H9 (cell line): ENCODE measurements around the gene ARMC10. TPM values are rescaled to one million over a fixed set of nuclear protein-coding genes. Genes with fewer than 3 reads are reported as not detected.
A peak's percentile ranks its signal among the peaks of the same experiment; 100 is the strongest.

ENCODE experiments used
- DNase-seq: peaks from one replicate; pipeline ENCODE4 v3.0.0-alpha.2; 2017
- H2AFZ ChIP-seq: one replicate; pipeline ENCODE4 v1.6.1; 2013; ENCODE audit warnings: mild to moderate bottlenecking, low read length, control low read depth, moderate library complexity
- H2AK5ac ChIP-seq: 2 replicates; pipeline ENCODE4 v1.6.1; 2013; ENCODE audit warnings: low read length, control low read depth, mixed read lengths; ENCODE audit not compliant: insufficient read length
- H2BK120ac ChIP-seq: one replicate; pipeline ENCODE4 v1.6.1; 2013; ENCODE audit warnings: low read depth, mild to moderate bottlenecking, low read length, control low read depth, inconsistent platforms; ENCODE audit not compliant: poor library complexity, severe bottlenecking
- H2BK12ac ChIP-seq: 2 replicates; pipeline ENCODE4 v1.6.1; 2013; ENCODE audit warnings: low read length, control low read depth, mixed read lengths, low read depth; ENCODE audit not compliant: insufficient read length
- H2BK15ac ChIP-seq: 2 replicates; pipeline ENCODE4 v1.6.1; 2013; ENCODE audit warnings: low read depth, low read length, control low read depth
- H2BK20ac ChIP-seq: one replicate; pipeline ENCODE4 v1.6.1; 2013; ENCODE audit warnings: low read depth, mild to moderate bottlenecking, low read length, control low read depth, inconsistent platforms; ENCODE audit not compliant: poor library complexity, severe bottlenecking
- H2BK5ac ChIP-seq: 2 replicates; pipeline ENCODE4 v1.6.1; 2013; ENCODE audit warnings: low read length, control low read depth, mixed read lengths; ENCODE audit not compliant: insufficient read length
- H3K14ac ChIP-seq: 2 replicates; pipeline ENCODE4 v1.6.1; 2013; ENCODE audit warnings: low read length, control low read depth; ENCODE audit not compliant: insufficient read depth
- H3K18ac ChIP-seq: 2 replicates; pipeline ENCODE4 v1.6.1; 2013; ENCODE audit warnings: low read depth, mild to moderate bottlenecking, mixed read lengths, low read length, control low read depth; ENCODE audit not compliant: insufficient read length
- H3K23ac ChIP-seq: 2 replicates; pipeline ENCODE4 v1.6.1; 2013; ENCODE audit warnings: low read length, control low read depth, mixed read lengths, low read depth; ENCODE audit not compliant: insufficient read length
- H3K23me2 ChIP-seq: 2 replicates; pipeline ENCODE4 v1.6.1; 2013; ENCODE audit warnings: low read depth, mild to moderate bottlenecking, mixed read lengths, low read length, control low read depth; ENCODE audit not compliant: insufficient read length, poor library complexity, severe bottlenecking
- H3K27ac ChIP-seq: 2 replicates; pipeline ENCODE4 v1.5.1; 2013; ENCODE audit warnings: low read length, control low read depth, mixed read lengths, low read depth; ENCODE audit not compliant: insufficient read length
- H3K27me3 ChIP-seq: 2 replicates; pipeline ENCODE4 v1.6.1; 2013; ENCODE audit warnings: low read length, control low read depth, inconsistent platforms; ENCODE audit not compliant: insufficient read depth
- H3K4ac ChIP-seq: 2 replicates; pipeline ENCODE4 v1.6.1; 2013; ENCODE audit warnings: low read depth, mild to moderate bottlenecking, control low read depth, inconsistent platforms, low read length, moderate library complexity
- H3K4me1 ChIP-seq: 2 replicates; pipeline ENCODE4 v1.6.1; 2013; ENCODE audit warnings: low read length, control low read depth, inconsistent platforms; ENCODE audit not compliant: insufficient read depth
- H3K4me2 ChIP-seq: 2 replicates; pipeline ENCODE4 v1.6.1; 2013; ENCODE audit warnings: low read length, control low read depth, mixed read lengths; ENCODE audit not compliant: insufficient read length, insufficient read depth
- H3K56ac ChIP-seq: 2 replicates; pipeline ENCODE4 v1.6.1; 2013; ENCODE audit warnings: low read depth, mild to moderate bottlenecking, mixed read lengths, low read length, control low read depth; ENCODE audit not compliant: insufficient read length
- H3K79me1 ChIP-seq: 2 replicates; pipeline ENCODE4 v1.6.1; 2013; ENCODE audit warnings: low read depth, mild to moderate bottlenecking, moderate library complexity, low read length, control low read depth, inconsistent platforms; ENCODE audit not compliant: insufficient read depth, poor library complexity, severe bottlenecking
- H3K79me2 ChIP-seq: 2 replicates; pipeline ENCODE4 v1.6.1; 2013; ENCODE audit warnings: low read length, control low read depth, inconsistent platforms; ENCODE audit not compliant: insufficient read depth
- H3K9ac ChIP-seq: 2 replicates; pipeline ENCODE4 v1.6.1; 2013; ENCODE audit warnings: low read length, control low read depth, mixed read lengths; ENCODE audit not compliant: insufficient read length; ENCODE audit errors: extremely low read depth
- H3K9me3 ChIP-seq: one replicate; pipeline ENCODE4 v1.6.1; 2013; ENCODE audit warnings: low read depth, low read length, inconsistent platforms; ENCODE audit not compliant: control insufficient read depth
- H3T11ph ChIP-seq: one replicate; pipeline ENCODE4 v1.6.1; 2013; ENCODE audit warnings: mild to moderate bottlenecking, low read length, control low read depth, inconsistent platforms
- H4K20me1 ChIP-seq: one replicate; pipeline ENCODE4 v1.6.1; 2013; ENCODE audit not compliant: control insufficient read depth, insufficient read length, insufficient read depth
- H4K5ac ChIP-seq: 2 replicates; pipeline ENCODE4 v1.6.1; 2013; ENCODE audit warnings: low read depth, mild to moderate bottlenecking, mixed read lengths, low read length, control low read depth; ENCODE audit not compliant: insufficient read length
- H4K8ac ChIP-seq: replicated peaks from 2 replicates; pipeline ENCODE4 v1.6.1; 2013; ENCODE audit warnings: low read length, control low read depth, mixed read lengths, low read depth; ENCODE audit not compliant: insufficient read length
- H4K91ac ChIP-seq: 2 replicates; pipeline ENCODE4 v1.6.1; 2013; ENCODE audit warnings: low read depth, mild to moderate bottlenecking, moderate library complexity, mixed read lengths, low read length, control low read depth; ENCODE audit not compliant: insufficient read length
- H3K27ac Mint-ChIP-seq, 3 experiments: 2 replicates in 2 of 3; 3 replicates in 1 of 3; pipeline ENCODE4 v1.8.0; 2020 to 2021; ENCODE audit warnings: mixed read lengths in 3 of 3, mild to moderate bottlenecking in 1 of 3, moderate library complexity in 1 of 3
- H3K27me3 Mint-ChIP-seq: 2 replicates; pipeline ENCODE4 v1.8.0; 2021; ENCODE audit warnings: low read depth, mild to moderate bottlenecking, moderate library complexity, mixed read lengths
- H3K36me3 Mint-ChIP-seq, 3 experiments: 2 replicates in 2 of 3; 3 replicates in 1 of 3; pipeline ENCODE4 v1.8.0; 2020 to 2021; ENCODE audit warnings: low read depth in 3 of 3, mixed read lengths in 3 of 3; ENCODE audit not compliant: insufficient read depth in 1 of 3
- H3K4me1 Mint-ChIP-seq, 2 experiments: 2 replicates each; pipeline ENCODE4 v1.8.0; 2020; ENCODE audit warnings: mixed read lengths in 2 of 2
- H3K4me3 Mint-ChIP-seq, 2 experiments: 2 replicates in 1 of 2; 3 replicates in 1 of 2; pipeline ENCODE4 v1.8.0; 2020 to 2021; ENCODE audit warnings: mild to moderate bottlenecking in 2 of 2, mixed read lengths in 2 of 2, moderate library complexity in 1 of 2
- H3K9me3 Mint-ChIP-seq, 2 experiments: 2 replicates in 1 of 2; 3 replicates in 1 of 2; pipeline ENCODE4 v1.8.0; 2020; ENCODE audit warnings: mild to moderate bottlenecking in 2 of 2, mixed read lengths in 2 of 2, moderate library complexity in 1 of 2
- CTCF ChIP-seq: fragments of 200-600 bp; sonication (generic); conservative IDR thresholded peaks from 3 replicates; pipeline ENCODE4 v1.8.0; 2021; ENCODE audit warnings: antibody characterized with exemption, mild to moderate bottlenecking
- WGBS: extraction: QIAGEN DNeasy Blood & Tissue Kit; methylation state at CpG from one replicate; pipeline ENCODE4 v1.1.7; 2013; ENCODE audit warnings: missing lambda C conversion rate, low lambda C conversion rate, mixed read lengths; ENCODE audit not compliant: insufficient read length; ENCODE audit errors: extremely low coverage; 5-methylcytosine and 5-hydroxymethylcytosine counted together
- total RNA-seq: library from RNA; stranded (reverse); gene quantifications from 2 replicates; pipeline ENCODE4 v1.2.1, GENCODE V29; 2021

The ARMC10 gene
- total RNA-seq, 1 experiment from 2014 or later, result 46.8 TPM

- DNase-seq, result peak; percentile 89
- Histone ChIP-seq H2BK20ac (no peak overlapping the region), H4K8ac (no peak overlapping the region), H3K79me2 (peaks cover 3% of the 10 kb centered on the region; the same call in 1 of the 2 replicates), H3K4me2 (peak overlapping the region; percentile 63), H3K79me1 (no peaks in the 10 kb centered on the region), H4K91ac (no peak overlapping the region), H3K9ac (peak overlapping the region; percentile 74), H3K23ac (no peak overlapping the region), H3K18ac (peak overlapping the region; percentile 27), H3K27me3 (no peaks in the 10 kb centered on the region), H2BK120ac (no peak overlapping the region), H2BK12ac (no peak overlapping the region), H3K9me3 (no peaks in the 10 kb centered on the region), H3K27ac (no peak overlapping the region), H3K4ac (no peak overlapping the region), H2AFZ (no peak overlapping the region), H3K14ac (no peak overlapping the region), H3K56ac (no peak overlapping the region), H3K23me2 (peaks cover 13% of the 10 kb centered on the region), H2BK5ac (no peak overlapping the region), H3T11ph (no peak overlapping the region), H4K20me1 (no peaks in the 10 kb centered on the region), H4K5ac (no peak overlapping the region), H2AK5ac (no peak overlapping the region), H2BK15ac (no peak overlapping the region), H3K4me1 (no peaks in the 10 kb centered on the region)
- Mint-ChIP-seq H3K4me1 (peaks cover 16 to 25% of the 10 kb centered on the region in 2 experiments), H3K27me3 (no peaks in the 10 kb centered on the region), H3K36me3 (peaks cover 11 to 22% (median 15%) of the 10 kb centered on the region in 3 experiments; a peak in 6 of 7 replicates), H3K9me3 (peaks cover 1 to 3% of the 10 kb centered on the region in 2 experiments; a peak in 2 of 5 replicates), H3K27ac (peak overlapping the region; percentile 88 to 97 (median 95); a peak in 6 of 7 replicates), H3K4me3 (peak overlapping the region; percentile 93 to 97)
- no CpG with 5 or more reads among the region's 36 CpGs for WGBS
- TF ChIP-seq CTCF, result no peak
Observed at GRCh38 chr7:103075337-103075918, 488 bp downstream of the ARMC10 start.
